Activated T-helper 9 cell treated with anti-CD3 and anti-CD28 coated beads, Interleukin-2, amount 50 U/mL, for 16 hours (primary cell): ENCODE results near the gene GIMAP2.
"Not testable (repeated sequence)": the region's sequence is repeated elsewhere in the genome, so short reads cannot be mapped to it uniquely, and the experiment has no call there.

Source experiments
- DNase-seq: peaks from one replicate; pipeline ENCODE4 v3.0.0-alpha.2; 2020; ENCODE audit warnings: low read depth

The GIMAP2 gene

DNA sequence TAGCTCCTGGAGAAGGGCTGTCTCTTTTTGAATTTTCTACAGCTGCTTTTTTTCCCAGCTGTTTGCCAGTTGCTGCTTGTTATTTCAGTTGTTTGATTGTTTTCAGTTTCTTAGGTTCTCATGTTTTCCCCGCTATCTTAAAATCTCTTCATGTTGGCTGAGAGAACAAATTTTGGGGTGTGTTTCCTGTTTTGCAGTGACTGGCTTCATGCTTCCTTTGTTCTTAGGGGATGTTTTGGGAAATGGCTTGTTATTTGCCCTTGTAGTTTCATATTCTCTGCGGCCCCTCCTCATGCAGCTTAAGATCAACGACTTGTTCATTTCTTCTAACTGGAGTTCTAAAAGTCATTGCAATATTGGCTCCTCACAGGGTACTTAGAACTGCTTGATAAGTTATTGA, 8.7 kb upstream of the GIMAP2 start:
- not testable (repeated sequence) for DNase-seq

DNA sequence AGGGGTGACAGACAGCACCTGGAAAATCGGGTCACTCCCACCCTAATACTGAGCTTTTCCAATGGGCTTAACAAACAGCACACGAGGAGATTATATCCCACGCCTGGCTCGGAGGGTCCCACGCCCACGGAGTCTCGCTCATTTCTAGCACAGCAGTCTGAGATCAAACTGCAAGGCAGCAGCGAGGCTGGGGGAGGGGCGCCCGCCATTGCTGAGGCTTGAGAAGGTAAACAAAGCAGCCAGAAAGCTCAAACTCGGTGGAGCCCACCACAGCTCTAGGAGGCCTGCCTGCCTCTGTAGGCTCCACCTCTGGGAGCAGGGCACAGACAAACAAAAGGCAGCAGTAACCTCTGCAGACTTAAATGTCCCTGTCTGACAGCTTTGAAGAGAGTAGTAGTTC, 6.9 kb upstream of the GIMAP2 start:
- not testable (repeated sequence) for DNase-seq

DNA sequence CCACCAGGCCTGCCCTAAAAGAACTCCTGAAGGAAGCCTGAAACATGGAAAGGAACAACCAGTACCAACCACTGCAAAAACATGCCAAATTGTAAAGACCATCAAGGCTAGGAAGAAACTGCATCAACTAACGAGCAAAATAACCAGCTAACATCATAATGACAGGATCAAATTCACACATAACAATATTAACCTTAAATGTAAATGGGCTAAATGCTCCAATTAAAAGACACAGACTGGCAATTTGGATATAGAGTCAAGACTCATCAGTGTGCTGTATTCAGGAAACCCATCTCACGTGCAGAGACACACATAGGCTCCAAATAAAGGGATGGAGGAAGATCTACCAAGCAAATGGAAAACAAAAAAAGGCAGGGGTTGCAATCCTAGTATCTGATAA, 5.1 kb upstream of the GIMAP2 start:
- DNase-seq, result not testable (repeated sequence)

DNA sequence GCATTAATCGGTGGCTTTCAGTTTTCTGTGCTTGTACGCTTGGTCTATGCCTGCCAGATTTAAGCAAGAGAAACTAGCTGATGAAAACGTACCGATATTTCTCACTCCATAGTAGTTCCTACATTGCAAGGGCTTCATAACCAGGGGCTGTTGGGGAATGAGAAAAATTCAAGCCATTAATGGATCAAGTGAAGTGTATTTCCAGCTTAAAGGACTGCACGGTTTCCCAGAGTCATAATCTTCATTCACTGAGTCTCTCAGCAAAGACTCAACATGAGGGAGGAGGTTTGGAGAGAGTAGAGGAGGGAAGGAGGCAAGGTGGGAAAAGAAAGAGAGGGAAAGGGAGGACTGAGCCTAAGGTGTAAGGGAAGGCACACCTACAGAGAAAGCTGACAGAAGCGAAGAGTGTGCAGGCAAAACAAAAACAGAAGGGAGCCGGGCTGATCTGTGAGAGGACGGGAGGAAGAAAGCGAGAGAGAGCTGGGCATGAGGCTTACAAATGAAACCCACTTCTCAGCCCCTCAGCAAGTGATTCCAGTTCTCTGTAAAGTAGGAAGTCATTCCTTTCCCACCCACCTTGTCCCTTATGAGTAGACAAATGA, 625 bp downstream of the GIMAP2 start:
- no peak for DNase-seq

DNA sequence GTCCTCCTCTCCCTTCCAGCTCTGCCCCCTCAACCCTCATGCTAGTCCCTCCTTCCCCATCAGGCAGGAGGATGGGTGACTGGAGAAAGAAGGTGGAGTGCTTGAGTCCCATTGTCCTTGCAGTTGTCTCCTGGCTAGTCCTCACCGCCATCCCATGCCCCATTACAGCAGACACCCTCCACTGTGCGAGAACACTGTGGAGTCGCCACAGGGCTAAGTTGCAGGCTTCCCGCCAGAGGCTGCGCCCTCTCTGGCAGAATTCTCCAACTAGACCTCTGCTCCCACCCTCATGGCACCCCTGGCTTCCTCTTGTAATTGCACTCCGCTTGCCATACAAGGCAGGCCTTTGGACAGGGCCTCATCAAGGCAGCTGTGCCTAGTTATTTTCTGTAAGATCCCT, 3.1 kb downstream of the GIMAP2 start:
- no peak for DNase-seq

DNA sequence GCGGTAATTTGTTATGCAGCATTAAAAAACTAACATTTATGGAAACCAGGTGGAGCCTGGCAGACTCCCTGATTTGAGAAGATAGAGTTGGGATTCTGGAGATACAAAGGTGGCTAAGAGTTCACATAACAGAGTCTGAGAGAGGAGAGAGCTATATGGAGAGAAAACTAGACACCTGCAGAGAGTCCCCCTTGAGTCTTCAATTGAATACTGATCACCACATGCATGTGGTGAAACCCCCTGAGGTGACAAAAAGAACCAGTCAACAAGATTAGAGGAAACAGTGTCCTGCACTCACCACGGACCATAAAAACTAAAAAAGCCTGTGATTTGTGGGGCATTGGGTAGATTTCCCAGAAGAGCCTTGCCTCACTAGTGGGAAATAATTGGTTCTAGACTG, 10.1 kb downstream of the GIMAP2 start:
- no peak for DNase-seq

DNA sequence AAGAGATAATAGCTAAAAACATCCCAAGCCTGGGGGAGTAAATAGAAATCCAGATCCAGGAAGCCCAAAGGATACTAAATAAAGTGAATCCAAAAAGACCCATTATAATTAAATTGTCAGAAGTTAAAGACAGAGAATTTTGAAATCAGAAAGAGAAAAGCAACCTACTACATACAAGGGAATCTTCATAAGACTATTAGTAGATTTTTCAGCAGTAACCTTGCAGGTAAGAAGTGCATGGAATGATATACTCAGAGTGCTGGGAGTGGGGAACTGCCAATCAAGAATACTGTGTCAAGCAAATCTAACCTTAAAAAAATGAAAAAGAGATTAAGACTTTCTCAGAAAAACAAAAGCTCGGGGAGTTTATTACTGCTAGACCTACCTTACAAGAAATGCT, 17.7 kb downstream of the GIMAP2 start:
- no peak for DNase-seq

DNA sequence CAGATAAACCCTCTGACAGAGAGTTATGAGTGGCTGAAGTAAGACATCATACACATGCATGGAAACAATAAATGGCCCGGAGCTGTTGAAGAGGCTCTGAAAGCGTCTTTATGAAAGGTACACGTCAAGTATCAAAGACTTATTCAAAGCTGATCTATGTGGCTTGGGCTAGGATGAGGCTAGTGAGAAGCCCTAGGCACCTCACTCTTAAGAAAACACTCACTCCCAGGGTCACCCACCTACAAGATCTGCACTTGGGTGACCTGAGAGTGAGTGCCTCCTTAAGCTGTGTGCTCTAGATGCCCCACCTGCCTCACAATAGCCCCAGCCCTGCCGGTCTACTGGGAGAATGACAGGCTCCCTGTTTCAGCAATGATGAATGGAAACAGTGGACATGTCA, 29.8 kb downstream of the GIMAP2 start:
- DNase-seq, result no peak

DNA sequence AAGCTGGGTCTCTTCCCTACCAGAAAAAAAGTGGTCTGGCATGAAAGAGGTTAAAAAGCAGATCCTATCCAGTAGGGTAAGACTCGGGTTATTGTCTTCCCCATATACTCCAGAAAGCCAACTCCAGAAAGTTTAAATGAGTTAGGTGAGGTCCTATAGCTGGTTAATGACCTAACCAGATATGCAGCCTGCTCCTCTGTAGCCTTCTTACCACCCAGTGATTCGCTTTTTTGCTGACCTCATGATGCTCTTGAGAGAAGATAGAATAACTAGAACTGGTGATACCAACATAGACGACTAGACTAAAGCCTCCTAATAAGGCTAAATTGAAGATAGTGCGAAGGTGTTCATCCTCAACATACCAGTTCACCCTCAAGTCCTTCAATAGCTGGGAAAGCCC, 30.2 kb downstream of the GIMAP2 start:
- no peak for DNase-seq

DNA sequence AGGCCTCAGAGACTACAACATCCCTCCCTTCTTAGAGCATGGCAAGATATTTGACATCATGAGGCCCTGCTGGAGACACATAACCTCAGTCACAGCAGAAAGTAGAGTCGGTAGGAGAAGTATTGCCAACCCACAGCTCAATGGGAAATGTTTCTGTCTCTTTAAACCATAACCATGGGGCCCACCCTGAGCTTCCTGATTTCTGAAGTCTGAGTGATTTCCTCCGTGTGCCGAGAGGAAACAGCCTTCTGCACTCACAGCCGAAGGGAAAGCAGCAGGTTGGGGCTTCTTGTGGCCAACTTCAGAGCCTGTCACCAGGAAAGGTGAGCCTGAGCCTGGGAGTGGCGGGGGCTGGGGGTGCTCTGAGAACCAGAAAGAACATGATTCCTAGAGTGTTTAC, 30.9 kb downstream of the GIMAP2 start, which contains the start of gene GIMAP1:
GIMAP1 (plus strand) TSS at position 246 of the 400 bp plus-strand sequence. CDS start 2,435 bp downstream, outside the sequence.
- peak; percentile 36 for DNase-seq

DNA sequence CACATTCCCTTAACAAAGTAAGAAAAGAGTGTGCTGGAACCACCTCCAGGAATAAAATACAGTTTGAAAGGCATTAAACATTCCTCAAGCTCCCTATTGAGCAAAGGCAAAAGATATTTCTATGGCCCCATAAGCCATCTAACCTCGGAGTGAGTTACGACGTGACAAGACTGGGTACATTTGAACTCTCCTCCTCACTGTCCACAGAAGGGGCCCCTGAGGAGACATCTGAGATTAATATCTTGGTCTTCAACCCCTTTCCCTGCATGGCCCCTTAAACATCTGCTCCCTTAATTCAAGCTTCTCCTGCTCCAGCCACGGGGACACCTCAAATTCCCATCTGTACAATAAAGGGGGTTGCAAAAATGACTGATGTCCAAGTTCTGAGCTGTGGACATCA, 31.4 kb downstream of the GIMAP2 start:
- no peak for DNase-seq

DNA sequence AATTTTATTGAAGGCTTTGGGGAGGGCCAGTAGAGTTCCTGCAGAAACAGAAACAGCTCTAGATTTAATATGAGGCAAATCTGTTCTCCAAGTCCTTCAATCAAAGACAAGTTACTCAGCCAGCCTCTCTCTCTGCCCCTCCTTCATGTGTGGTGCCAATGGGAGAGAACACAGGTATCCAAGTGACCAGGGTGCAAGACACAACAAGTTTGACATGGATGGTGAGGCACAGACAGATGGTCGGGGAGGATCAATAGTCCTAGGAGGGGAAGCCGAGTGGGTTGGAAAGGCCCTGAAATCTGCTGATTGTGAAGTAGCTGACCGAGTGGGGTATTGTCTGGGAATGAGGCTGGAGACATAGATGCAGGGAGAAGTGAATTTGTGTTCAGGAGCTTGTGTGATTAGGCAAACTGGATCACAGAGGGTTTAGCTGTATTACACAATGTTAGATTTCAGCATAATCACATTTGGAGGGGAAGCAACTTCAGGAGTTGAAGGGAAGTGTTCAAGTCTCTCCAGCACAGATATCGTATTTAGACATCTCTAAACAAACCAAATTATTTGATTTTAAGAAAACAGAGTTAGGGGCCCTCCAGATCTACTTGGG, 32.4 kb downstream of the GIMAP2 start:
- no peak for DNase-seq

DNA sequence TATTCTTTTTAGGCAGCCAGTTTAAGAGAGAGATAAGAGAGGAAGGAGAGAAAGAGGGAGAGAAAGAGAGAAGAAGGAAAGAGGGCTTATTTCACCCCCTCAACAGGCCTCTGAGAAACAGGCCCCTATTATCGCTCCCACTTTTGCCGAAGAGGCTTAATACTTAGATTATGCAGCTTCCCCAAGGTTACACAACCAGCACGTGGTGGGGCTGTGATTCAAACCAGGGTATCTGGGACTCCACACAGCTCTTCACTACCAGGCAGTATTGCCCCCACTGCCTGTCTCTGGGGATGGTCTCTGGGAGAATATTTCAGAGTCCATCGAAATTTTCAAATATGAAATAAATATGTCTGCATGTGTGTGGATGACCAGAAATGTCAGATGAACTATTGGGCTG, 33.9 kb downstream of the GIMAP2 start:
- DNase-seq, result no peak

DNA sequence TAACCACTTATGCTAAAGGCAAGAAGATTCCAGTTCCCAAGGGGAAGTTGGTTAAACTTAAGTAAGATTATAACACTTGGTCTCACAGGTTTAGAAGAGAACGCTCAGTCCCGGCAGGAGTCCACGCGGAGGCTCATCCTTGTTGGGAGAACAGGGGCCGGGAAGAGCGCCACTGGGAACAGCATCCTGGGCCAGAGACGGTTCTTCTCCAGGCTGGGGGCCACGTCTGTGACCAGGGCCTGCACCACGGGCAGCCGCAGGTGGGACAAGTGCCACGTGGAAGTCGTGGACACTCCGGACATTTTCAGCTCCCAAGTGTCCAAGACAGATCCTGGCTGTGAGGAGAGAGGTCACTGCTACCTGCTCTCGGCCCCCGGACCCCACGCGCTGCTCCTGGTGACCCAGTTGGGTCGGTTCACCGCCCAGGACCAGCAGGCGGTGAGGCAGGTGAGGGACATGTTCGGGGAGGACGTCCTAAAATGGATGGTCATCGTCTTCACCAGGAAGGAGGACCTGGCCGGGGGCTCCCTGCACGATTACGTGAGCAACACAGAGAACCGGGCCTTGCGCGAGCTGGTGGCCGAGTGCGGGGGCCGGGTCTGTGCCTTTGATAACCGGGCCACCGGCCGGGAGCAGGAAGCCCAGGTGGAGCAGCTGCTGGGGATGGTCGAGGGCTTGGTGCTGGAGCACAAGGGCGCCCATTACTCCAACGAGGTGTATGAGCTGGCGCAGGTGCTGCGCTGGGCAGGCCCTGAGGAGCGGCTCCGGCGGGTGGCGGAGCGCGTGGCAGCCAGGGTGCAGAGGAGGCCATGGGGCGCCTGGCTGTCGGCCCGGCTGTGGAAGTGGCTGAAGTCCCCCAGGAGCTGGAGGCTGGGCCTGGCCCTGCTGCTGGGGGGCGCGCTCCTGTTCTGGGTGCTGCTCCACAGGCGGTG, 34.7 kb downstream of the GIMAP2 start:
- no peak for DNase-seq

DNA sequence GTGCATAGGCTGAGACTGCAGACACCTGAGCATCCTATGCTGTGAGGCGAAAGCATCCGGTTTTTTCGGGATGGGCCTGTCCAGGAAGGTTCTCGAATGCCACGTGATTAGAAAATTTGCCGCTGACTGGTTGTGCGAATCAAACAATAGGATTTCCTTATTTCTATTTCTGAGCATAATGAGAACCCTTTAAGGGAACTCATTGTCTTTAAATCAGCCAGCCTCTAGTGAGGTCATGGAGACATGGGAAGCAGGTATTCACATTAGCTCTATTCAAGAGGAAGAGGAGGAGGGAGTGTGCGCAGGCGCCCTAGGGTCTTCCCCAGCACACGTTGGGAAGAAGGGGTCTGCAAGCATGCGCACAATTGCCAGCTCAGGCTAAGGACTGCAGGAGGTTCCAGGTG, 36.5 kb downstream of the GIMAP2 start:
- DNase-seq, result no peak

DNA sequence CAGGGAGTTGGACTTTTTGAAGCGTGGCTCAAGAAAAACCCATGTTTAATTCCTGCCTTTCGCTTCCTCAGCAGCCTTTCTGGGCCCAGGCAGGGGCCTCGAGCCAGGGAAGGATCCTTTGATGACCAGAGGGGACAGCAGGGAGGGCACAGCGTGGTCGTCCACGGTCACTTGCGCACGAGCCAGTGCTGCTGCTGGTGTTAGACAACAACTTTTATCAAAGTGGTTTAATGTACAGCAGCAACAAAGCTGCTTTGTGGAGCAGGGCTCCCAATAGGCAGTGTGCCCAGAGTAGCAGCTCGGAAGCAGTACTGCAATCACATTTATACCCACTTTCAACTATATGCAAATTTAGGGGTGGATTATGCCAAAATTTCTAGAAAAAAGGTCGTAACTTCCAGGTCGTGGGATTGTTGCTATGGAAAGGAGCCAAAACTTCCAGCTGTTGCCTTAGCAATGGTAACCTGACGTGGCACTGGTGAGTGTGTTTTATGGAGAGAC, 37.0 kb downstream of the GIMAP2 start:
- DNase-seq, result no peak

DNA sequence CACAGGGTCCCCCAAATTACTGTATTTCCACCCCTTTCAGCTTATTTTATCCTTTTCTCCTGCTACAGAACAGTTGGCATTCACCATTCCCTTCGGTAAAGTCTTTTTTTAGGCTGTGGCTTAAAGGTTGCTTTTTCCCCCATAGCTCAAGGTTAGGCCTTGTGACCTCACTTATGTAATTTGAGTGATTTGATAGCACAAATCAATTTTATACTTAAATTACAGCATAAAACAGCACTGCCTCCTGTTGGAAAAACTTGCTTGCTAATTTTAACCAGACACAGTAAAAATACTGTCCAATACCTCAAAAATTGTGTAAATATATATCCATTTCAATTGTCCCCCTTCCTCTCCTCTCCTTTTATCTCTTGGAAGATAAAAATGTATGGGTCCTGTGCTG, 38.0 kb downstream of the GIMAP2 start:
- DNase-seq, result no peak

DNA sequence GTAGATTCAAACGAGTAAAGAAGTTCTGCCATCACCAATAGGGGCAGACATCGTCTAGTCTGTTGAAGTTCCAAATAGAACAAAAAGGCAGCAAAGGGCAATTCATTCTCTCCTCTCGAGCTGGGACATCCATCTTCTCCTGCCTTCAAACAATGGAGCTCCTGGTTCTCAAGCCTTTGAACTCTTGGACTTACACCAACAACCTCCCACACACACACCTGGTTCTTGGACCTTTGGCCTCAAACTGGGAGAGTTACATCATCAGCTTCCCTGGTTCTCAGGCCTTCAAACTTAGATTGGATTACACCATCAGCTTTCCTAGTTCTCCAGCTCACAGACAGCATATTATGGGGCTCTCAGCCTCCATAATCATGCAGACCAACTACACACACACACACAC, 41.9 kb downstream of the GIMAP2 start:
- DNase-seq, result no peak

DNA sequence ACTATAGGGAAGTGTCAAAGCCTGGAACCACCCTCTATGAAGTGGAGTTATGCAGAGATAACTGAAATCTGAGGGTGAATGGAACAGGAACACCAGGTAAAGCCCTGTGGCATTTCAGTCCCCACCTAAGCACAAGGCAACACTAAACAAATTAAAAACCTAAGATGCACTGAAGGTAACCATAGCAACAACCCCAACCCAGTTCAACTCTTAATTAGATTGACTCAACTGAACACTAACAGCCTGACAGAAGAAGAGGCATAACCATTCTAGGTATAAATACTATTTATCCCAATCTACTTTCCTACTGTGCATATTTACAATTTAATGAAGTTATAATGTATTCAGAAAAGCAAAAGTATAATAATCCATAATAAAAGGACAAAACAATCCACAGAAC, 42.5 kb downstream of the GIMAP2 start:
- no peak for DNase-seq

DNA sequence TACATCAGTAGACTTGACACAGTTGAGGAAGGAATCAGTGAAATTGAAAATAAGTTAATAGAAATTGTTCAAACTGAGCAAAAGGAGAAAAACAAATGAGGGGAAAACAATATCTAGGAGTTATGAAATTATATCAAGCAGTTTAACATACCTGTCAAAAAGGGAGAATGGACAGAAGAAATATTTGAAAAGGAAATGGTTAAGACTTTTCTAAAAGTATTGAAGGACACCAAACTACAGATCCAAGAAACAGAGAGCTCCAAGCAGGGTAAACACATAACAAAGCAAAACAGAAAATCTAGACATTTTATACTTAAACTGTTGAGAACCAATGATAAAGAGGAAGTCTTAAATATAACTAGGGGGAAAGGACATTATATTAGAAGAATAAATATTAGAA, 43.1 kb downstream of the GIMAP2 start:
- DNase-seq, result no peak

DNA sequence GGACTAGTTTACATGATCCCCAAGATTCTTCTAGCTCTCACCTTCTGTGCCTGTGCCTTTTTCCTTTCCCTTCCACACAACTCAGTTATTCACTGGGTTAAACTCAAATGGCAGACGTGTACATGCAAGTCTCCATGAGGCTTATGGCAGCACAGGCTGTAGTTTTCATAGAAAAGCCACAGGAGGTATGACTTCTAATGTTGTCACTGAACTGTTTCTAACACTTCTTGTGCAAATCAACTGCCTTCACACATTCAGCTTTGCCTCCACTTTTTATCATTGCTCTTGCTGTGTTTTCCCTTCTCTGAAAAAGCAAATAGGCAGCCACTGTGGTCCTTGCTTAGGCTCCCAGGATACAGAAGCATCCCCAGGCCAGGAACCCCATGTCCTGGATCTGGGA, 46.4 kb downstream of the GIMAP2 start:
- DNase-seq, result no peak

DNA sequence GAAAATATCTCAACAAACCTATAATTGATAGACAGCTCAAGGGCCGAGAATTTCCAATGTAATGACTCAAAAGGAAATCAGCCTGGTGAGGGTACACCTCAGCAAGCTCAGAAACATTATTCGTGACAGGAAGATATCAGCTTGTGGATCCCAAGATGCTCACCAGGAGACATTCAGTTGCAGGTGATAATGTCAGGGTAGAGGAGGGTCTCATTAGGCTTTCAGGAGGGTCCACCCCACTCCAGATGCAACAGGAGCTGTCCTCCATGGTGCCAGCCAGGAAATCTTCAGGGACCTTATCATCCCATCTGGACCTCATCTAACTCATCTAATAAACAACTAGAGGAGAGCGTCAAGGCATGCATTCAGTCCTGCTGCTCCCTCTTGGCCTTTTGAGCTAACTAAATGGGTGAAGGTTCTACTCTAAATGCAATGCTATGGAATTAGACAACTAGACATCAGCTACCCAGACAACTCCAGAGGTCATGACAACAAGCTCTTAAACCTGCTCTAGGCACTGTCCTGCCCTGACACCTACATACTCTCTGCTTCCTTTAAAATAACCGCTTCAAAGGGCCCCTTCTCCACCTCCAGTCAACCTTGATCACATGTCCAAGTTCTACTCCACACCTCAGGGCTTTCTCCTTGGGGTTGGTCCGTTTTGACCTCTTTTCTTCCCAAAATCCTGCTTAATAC, 47.4 kb downstream of the GIMAP2 start:
- no peak for DNase-seq
